Right lobe of liver (tissue), 6 donors: ENCODE measurements around the gene CCDC178. TPM values are rescaled to one million over a fixed set of nuclear protein-coding genes. Genes with fewer than 3 reads are reported as not detected.

Source experiments
- ATAC-seq, 4 donors: fragments of 200-7000 bp; cut with Tn5 transposase; one replicate each; pipeline ENCODE4 v1.9.1; 2020; ENCODE audit warnings: mild to moderate bottlenecking in 4 of 4, moderate library complexity in 4 of 4
- DNase-seq, 3 donors: peaks; one replicate each; pipeline ENCODE4 v3.0.0-alpha.2; 2020
- H3K27ac ChIP-seq, 3 donors: fragments of 200-600 bp; one replicate each; pipeline ENCODE4 v1.8.0; 2022
- H3K27me3 ChIP-seq, 2 donors: fragments of 200-600 bp; one replicate each; pipeline ENCODE4 v1.8.0; 2022
- H3K36me3 ChIP-seq, 4 donors: fragments of 200-600 bp; sonication (generic) in 1 of 4; one replicate each; pipeline versions ENCODE4 v1.5.1 to v1.8.0; 2017 to 2022; ENCODE audit warnings: control low read depth in 1 of 4
- H3K4me1 ChIP-seq, 4 donors: fragments of 200-600 bp; sonication (generic) in 1 of 4; one replicate each; pipeline versions ENCODE4 v1.5.1 to v1.8.0; 2017 to 2022; ENCODE audit warnings: control low read depth in 1 of 4
- H3K4me3 ChIP-seq, 3 donors: fragments of 200-600 bp; one replicate each; pipeline ENCODE4 v1.8.0; 2022
- H3K9me3 ChIP-seq, 4 donors: fragments of 200-600 bp; sonication (generic) in 1 of 4; one replicate each; pipeline versions ENCODE4 v1.5.1 to v1.8.0; 2017 to 2022; ENCODE audit warnings: control low read depth in 1 of 4
- CTCF ChIP-seq, 4 donors: fragments of 200-600 bp in 3 of 4; fragments of 450-650 bp in 1 of 4; IDR thresholded peaks; one replicate each; pipeline versions ENCODE4 v1.5.1 to v1.8.0; 2016 to 2022; ENCODE audit warnings: antibody characterized with exemption in 4 of 4, mild to moderate bottlenecking in 2 of 4
- POLR2A ChIP-seq: fragments of 450-650 bp; IDR thresholded peaks from one replicate; pipeline ENCODE4 v1.6.1; 2017; ENCODE audit warnings: antibody characterized with exemption, mild to moderate bottlenecking
- WGBS: methylation state at CpG from one replicate; pipeline ENCODE4 v1.1.6; 2018; ENCODE audit warnings: low coverage, low lambda C conversion rate; ENCODE audit not compliant: insufficient coverage; ENCODE audit errors: missing lambda C conversion rate; 5-methylcytosine and 5-hydroxymethylcytosine counted together
- intact Hi-C, 2 donors: fragments of 100-400 bp; cut with DNase I; formaldehyde crosslinking; loops; one replicate each; pipeline versions ENCODE4 v1.11.2 to v1.14.1; 2022
- total RNA-seq, 6 experiments: library from RNA; depleted of rRNA in 2 of 6; stranded (reverse); fragments of >200 nt in 2 of 6; fragmentation: NEBNext Ultra II Directional in 3 of 6; extraction: Animal tissue kit (Norgen Biotek cat#: 25700) in 3 of 6; gene quantifications; one replicate each; pipeline versions ENCODE4 v1.1.0 to v1.2.4, GENCODE V29; 2016 to 2023
- donor health status: DM: no; HTN: yes; CAD: no.
- donor health status: DM: no; HTN: no; CAD: no.
- donor health status: DM: no; HTN: no; CAD: no.
- donor health status: DM: no; HTN: yes; CAD: no.
- donor health status: DM: no; HTN: yes; CAD: no.

Gene CCDC178
- total RNA-seq, 6 experiments from 2014 or later: not detected

DNA sequence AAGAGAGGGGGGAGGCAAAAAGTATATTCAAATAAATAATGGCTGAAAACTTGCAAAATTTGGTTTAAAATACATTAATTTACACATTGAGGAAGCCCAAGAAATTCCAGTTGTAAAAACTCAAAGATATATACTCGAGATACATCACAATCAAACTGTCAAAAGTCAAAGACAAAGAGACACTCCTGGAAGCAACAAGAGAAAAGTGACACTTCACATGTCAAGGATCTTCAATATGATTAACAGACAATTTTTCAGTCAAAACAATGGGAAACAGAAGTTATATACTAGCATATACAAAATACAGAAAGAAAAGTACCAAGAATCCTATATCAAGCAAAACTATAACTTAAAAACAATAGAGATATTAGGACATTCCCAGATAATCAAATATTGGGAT lies 170.2 kb downstream of the CCDC178 start:
- Histone ChIP-seq H3K27me3 (no peaks in the 10 kb centered on the region), H3K27ac (no peak overlapping the region)

DNA sequence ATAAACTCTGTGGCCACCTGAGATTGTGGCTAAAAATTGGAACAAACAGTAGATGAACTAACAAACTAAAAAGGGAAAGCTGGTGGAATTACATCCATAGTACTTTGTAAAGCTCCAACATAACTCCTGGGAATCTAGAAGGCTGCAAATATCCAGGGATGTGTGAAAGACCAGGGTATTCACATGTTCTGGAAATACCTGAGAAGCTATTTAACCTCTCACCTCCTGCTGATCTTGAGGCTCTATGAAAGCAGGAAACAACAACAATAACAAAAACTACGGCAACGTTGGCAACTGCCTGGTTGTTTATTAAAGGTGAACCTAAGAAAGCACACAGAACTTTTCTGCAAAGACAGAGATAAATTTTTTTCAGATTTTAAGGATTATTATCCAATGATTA lies 171.3 kb downstream of the CCDC178 start:
- TF ChIP-seq POLR2A (no peak), CTCF (IDR thresholded peaks at IDR 0.05) (no peak)
- ATAC-seq (no peak), DNase-seq (no peak)
- intact Hi-C loops: no loop called here
- H3K36me3 ChIP-seq: no peaks in the 10 kb centered on the region
- 8% methylated on average over 2 of the region's 2 CpGs for WGBS
- H3K27ac ChIP-seq: no peak overlapping the region
- no peaks in the 10 kb centered on the region for H3K27me3 ChIP-seq
- H3K4me1 ChIP-seq: no peaks in the 10 kb centered on the region
- no peaks in the 10 kb centered on the region for H3K9me3 ChIP-seq
- H3K4me3 ChIP-seq: no peak overlapping the region

More for the DNA sequence above, 170.2 kb downstream of the CCDC178 start:
- H3K4me1 ChIP-seq: no peaks in the 10 kb centered on the region
- H3K9me3 ChIP-seq: no peaks in the 10 kb centered on the region
- ATAC-seq: no peak
- no peak for TF ChIP-seq CTCF (IDR thresholded peaks at IDR 0.05)
- TF ChIP-seq POLR2A: no peak
- H3K4me3 ChIP-seq: no peak overlapping the region
- WGBS: 27% methylated on average over 1 of the region's 1 CpG
- no peak for DNase-seq
- H3K36me3 ChIP-seq: no peaks in the 10 kb centered on the region
- intact Hi-C loops: no loop called here

DNA sequence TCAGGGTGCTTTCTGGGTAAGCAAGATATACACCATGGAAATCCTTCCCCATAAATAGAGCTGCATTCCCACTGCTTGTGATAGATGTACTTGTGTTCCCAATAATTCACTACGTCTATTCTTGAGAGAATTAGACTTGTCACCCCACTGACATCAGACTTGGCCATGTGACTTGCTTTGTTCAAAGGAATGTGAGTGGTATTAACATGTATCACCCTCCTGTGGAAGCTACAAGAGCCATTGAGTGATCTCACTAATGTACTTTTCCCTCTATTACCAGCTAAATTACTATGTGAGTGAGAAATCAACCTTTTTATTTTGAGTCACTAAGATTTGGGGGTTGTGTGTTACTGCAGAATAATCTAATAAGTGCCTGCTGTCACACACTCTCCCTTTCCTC lies 176.0 kb downstream of the CCDC178 start:
- ATAC-seq (no peak), DNase-seq (no peak)
- Histone ChIP-seq H3K9me3 (no peaks in the 10 kb centered on the region), H3K4me3 (no peak overlapping the region), H3K36me3 (no peaks in the 10 kb centered on the region), H3K27ac (no peak overlapping the region), H3K27me3 (no peaks in the 10 kb centered on the region), H3K4me1 (no peaks in the 10 kb centered on the region)
- TF ChIP-seq POLR2A (no peak), CTCF (IDR thresholded peaks at IDR 0.05) (no peak)
- intact Hi-C loops: no loop called here
- WGBS: 20% methylated on average over 1 of the region's 1 CpG

DNA sequence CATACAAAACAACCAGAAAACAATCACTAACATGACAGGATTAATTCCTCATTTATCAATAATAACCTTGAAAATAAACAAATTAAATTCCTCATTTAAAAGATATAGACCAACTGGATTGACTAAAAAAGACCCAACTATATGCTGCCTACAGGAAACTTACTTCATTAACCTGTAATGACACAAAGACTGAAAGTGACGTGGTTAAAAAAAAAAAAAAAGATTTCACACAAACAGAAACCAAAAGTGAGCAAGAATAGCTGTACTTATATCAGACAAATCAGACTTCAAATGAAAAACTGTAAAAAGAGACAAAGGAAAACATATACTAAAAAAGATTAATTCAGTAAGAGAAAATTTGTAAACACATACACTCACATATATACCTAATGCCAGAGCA lies 201.2 kb downstream of the CCDC178 start:
- ATAC-seq: no peak
- intact Hi-C loops: no loop called here

More for the DNA sequence above, 201.2 kb downstream of the CCDC178 start:
- no peaks in the 10 kb centered on the region for H3K27me3 ChIP-seq
- no peaks in the 10 kb centered on the region for H3K4me1 ChIP-seq
- H3K36me3 ChIP-seq: no peaks in the 10 kb centered on the region
- 29% methylated on average over 1 of the region's 1 CpG for WGBS
- no peak for DNase-seq
- H3K9me3 ChIP-seq: no peaks in the 10 kb centered on the region
- TF ChIP-seq CTCF (IDR thresholded peaks at IDR 0.05) (no peak), POLR2A (no peak)
- H3K4me3 ChIP-seq: no peak overlapping the region
- no peak overlapping the region for H3K27ac ChIP-seq
